Uterine smooth muscle cell (primary cell): ENCODE results near the gene GFPT1. TPM values are rescaled to one million over a fixed set of nuclear protein-coding genes. Genes with fewer than 3 reads are reported as not detected.

Experiments
- total RNA-seq: library from RNA; depleted of rRNA; stranded (reverse); fragments of >200 nt; gene quantifications from 2 replicates; pipeline ENCODE4 v1.2.3, GENCODE V29; 2014

Gene GFPT1
- 73.7 and 106 TPM in 2 replicates for total RNA-seq

GRCh38 chr2:69386789-69387734 is at the start of gene GFPT1:
TSS of gene GFPT1 (minus strand) at chr2:69387227. CDS start at chr2:69387071, 156 bp downstream.

Other genes with a start within 250 kb of the GFPT1 start
- 39.2 and 51.5 TPM in 2 replicates for gene NFU1, start 50.2 kb upstream of the GFPT1 start, total RNA-seq